ENCODE results near the gene AFF2. TPM values are rescaled to one million over a fixed set of nuclear protein-coding genes. Genes with fewer than 3 reads are reported as not detected.

AFF2 gene
- total RNA-seq, 3 donors from 2014 or later, result 4.6 to 41.0 (median 5.7) TPM

- no peak for DNase-seq (ENCODE audit: low spot score in 2 of 2)
- H3K27me3 ChIP-seq, result peaks cover 0 to 9% of the 10 kb centered on the region in 2 donors
- H3K4me1 ChIP-seq, result no peaks in the 10 kb centered on the region
- TF ChIP-seq CTCF (IDR thresholded peaks at IDR 0.05) (no peak), POLR2AphosphoS5 (IDR thresholded peaks at IDR 0.05) (no peak), POLR2A (IDR thresholded peaks at IDR 0.05) (no peak)
- no peak overlapping the region for H3K27ac ChIP-seq
- H3K9me3 ChIP-seq, result no peaks in the 10 kb centered on the region
- H3K36me3 ChIP-seq, result no peaks in the 10 kb centered on the region
- no peak overlapping the region for H3K4me3 ChIP-seq
- intact Hi-C loops (cut with DNase I; ENCODE audit: low total_unique reads), result no loop called here
These were observed 55.3 kb downstream of the AFF2 start for GRCh38 chrX:148555571-148556243.

- Histone ChIP-seq H3K27me3 (peaks cover 0 to 9% of the 10 kb centered on the region in 2 donors), H3K27ac (no peak overlapping the region), H3K36me3 (no peaks in the 10 kb centered on the region), H3K4me3 (no peak overlapping the region), H3K4me1 (no peaks in the 10 kb centered on the region), H3K9me3 (no peaks in the 10 kb centered on the region)
- intact Hi-C loops (cut with DNase I; ENCODE audit: low total_unique reads), result no loop called here
- no peak for TF ChIP-seq POLR2A (IDR thresholded peaks at IDR 0.05)
- no peak for TF ChIP-seq POLR2AphosphoS5 (IDR thresholded peaks at IDR 0.05)
- no peak for DNase-seq (ENCODE audit: low spot score in 2 of 2)
These were observed 56.1 kb downstream of the AFF2 start for GRCh38 chrX:148556498-148556897.

DNA sequence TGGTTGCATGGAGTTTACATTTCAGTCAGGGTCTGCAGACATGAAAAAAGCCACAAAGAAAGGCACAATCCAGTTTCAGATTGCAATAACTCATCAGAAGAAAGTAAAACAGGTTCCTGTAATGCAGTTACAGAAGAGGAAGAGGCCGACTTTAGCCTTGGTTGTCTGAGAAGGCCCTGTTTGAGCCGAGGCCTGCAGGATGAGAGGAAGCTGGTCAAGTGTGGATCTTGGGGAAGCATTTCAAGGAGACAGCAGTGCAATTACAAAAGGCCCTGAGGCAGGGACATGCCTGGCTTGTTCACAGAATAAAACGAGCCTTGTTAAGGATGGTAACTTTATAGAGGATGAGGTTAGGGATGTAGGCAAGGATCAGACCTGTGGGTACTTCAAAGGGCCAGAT lies 62.4 kb downstream of the AFF2 start:
- Histone ChIP-seq H3K4me3 (no peak overlapping the region), H3K36me3 (no peaks in the 10 kb centered on the region), H3K27ac (no peak overlapping the region), H3K4me1 (no peaks in the 10 kb centered on the region), H3K9me3 (no peaks in the 10 kb centered on the region), H3K27me3 (no peaks in the 10 kb centered on the region)
- intact Hi-C loops (cut with DNase I; ENCODE audit: low total_unique reads), result no loop called here
- TF ChIP-seq POLR2A (IDR thresholded peaks at IDR 0.05) (no peak), CTCF (IDR thresholded peaks at IDR 0.05) (no peak), POLR2AphosphoS5 (IDR thresholded peaks at IDR 0.05) (no peak)
- DNase-seq (ENCODE audit: low spot score in 2 of 2), result no peak

GRCh38 chrX:148567229-148567628 lies 66.8 kb downstream of the AFF2 start:
- Histone ChIP-seq H3K36me3 (no peaks in the 10 kb centered on the region), H3K4me1 (no peaks in the 10 kb centered on the region), H3K4me3 (no peak overlapping the region), H3K27ac (no peak overlapping the region), H3K27me3 (no peaks in the 10 kb centered on the region), H3K9me3 (no peaks in the 10 kb centered on the region)
- TF ChIP-seq POLR2AphosphoS5 (IDR thresholded peaks at IDR 0.05) (no peak), CTCF (IDR thresholded peaks at IDR 0.05) (no peak), POLR2A (IDR thresholded peaks at IDR 0.05) (no peak)
- DNase-seq (ENCODE audit: low spot score in 2 of 2), result no peak
- intact Hi-C loops (cut with DNase I; ENCODE audit: low total_unique reads), result no loop called here

DNA sequence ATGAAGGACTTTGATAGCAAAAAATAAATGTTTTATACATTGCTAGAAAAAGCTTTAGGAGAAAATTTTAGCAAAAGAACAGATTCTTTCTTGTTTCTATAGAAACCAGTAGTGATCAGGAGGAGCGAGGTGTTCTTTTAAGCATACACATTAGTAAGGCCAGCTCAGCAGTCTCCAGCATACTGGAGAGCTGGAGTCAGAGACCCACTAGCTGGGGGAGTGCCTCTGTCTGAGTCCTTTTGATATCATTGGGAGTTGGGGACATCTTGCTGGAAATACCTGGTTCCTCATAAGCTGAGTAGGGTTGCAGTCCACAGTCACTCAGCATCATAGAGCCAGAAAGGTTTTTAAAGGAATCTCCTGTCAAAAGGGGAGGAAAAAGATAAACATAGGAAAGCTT lies 67.4 kb downstream of the AFF2 start:
- H3K9me3 ChIP-seq, result no peaks in the 10 kb centered on the region
- no peaks in the 10 kb centered on the region for H3K27me3 ChIP-seq
- TF ChIP-seq POLR2AphosphoS5 (IDR thresholded peaks at IDR 0.05), result no peak
- no peak for TF ChIP-seq POLR2A (IDR thresholded peaks at IDR 0.05)
- no peak for TF ChIP-seq CTCF (IDR thresholded peaks at IDR 0.05)
- H3K27ac ChIP-seq, result no peak overlapping the region
- DNase-seq (ENCODE audit: low spot score in 2 of 2), result no peak
- intact Hi-C loops (cut with DNase I; ENCODE audit: low total_unique reads), result no loop called here
- no peaks in the 10 kb centered on the region for H3K4me1 ChIP-seq
- H3K4me3 ChIP-seq, result no peak overlapping the region
- H3K36me3 ChIP-seq, result no peaks in the 10 kb centered on the region
